K562 (cell line): ENCODE data around the gene PPP6R3. TPM values are rescaled to one million over a fixed set of nuclear protein-coding genes. Genes with fewer than 3 reads are reported as not detected.

Experiments
- ATAC-seq: fragments of 200-7000 bp; cut with Tn5 transposase; 3 replicates; pipeline ENCODE4 v1.9.1; 2020; ENCODE audit warnings: moderate library complexity
- BruUV-seq: library from RNA; stranded (reverse); fragments of 400-500 nt; replicated peaks from 2 replicates; lab custom pipeline; 2021; lab: Mats Ljungman, UMichigan
- CTCF ChIA-PET: fragments of 300-600 bp; formaldehyde crosslinking; extraction: SDS; loops from one replicate; lab custom pipeline; 2021; ENCODE audit warnings: low intra/inter-chr PET ratio; lab: Yijun Ruan, JAX
- POLR2A ChIA-PET: fragments of 300-600, 350-650 bp; sonication (Branson Sonifier 250); formaldehyde crosslinking; extraction: SDS; loops from one replicate; lab custom pipeline; 2021; ENCODE audit warnings: antibody characterized with exemption, inconsistent platforms; lab: Yijun Ruan, JAX
- DNase-seq, 4 experiments: peaks; one replicate each; pipeline versions ENCODE4 v3.0.0 to v3.0.0-alpha.2; 2011 to 2018; ENCODE audit warnings: low spot score in 3 of 4, mixed read lengths in 3 of 4; ENCODE audit errors: extremely low read depth in 1 of 4
- FAIRE-seq: peaks from 2 replicates; lab custom pipeline; 2011; peaks lifted over from hg19 to GRCh38; lab: Jason Lieb, UNC
- H2AFZ ChIP-seq: 2 replicates; pipeline ENCODE4 v1.6.0; 2011; ENCODE audit warnings: low read depth, low read length, control low read depth, inconsistent platforms
- H3K27ac ChIP-seq: fragments of 200-600 bp; 3 replicates; pipeline ENCODE4 v1.8.0; 2011; ENCODE audit warnings: low read depth, mild to moderate bottlenecking, control low read depth, inconsistent platforms, low read length, moderate library complexity, mixed read lengths; ENCODE audit errors: extremely low read depth
- H3K27me3 ChIP-seq, 2 experiments: fragments of 300-600 bp in 1 of 2; 2 replicates in 1 of 2; 3 replicates in 1 of 2; pipeline versions ENCODE4 v1.6.0 to v1.8.0; 2011; ENCODE audit warnings: inconsistent platforms in 2 of 2, low read length in 2 of 2, mild to moderate bottlenecking in 1 of 2, mixed read lengths in 1 of 2, moderate library complexity in 1 of 2; ENCODE audit not compliant: control insufficient read depth in 2 of 2, insufficient read depth in 2 of 2
- H3K36me3 ChIP-seq: fragments of 300-600 bp; 3 replicates; pipeline ENCODE4 v1.8.0; 2011; ENCODE audit warnings: mild to moderate bottlenecking, low read length, inconsistent platforms; ENCODE audit not compliant: control insufficient read depth, insufficient read depth
- H3K4me1 ChIP-seq, 2 experiments: fragments of 200-600 bp in 1 of 2; replicated peaks in 1 of 2; 2 replicates in 1 of 2; 3 replicates in 1 of 2; pipeline versions ENCODE4 v1.5.1 to v1.8.0; 2011; ENCODE audit warnings: inconsistent platforms in 2 of 2, low read length in 2 of 2, mild to moderate bottlenecking in 1 of 2, mixed read lengths in 1 of 2, moderate library complexity in 1 of 2; ENCODE audit not compliant: control insufficient read depth in 2 of 2, insufficient read depth in 2 of 2
- H3K4me2 ChIP-seq: 2 replicates; pipeline ENCODE4 v1.6.1; 2011; ENCODE audit warnings: low read length, control low read depth, inconsistent platforms, mixed read lengths; ENCODE audit not compliant: insufficient read depth
- H3K4me3 ChIP-seq: fragments of 200-600 bp; sonication (generic), shearing (Covaris generic); 2 replicates; pipeline ENCODE4 v1.5.1; 2016; ENCODE audit warnings: control low read depth, inconsistent platforms
- H3K79me2 ChIP-seq: fragments of 200-600 bp; 3 replicates; pipeline ENCODE4 v1.8.0; 2011; ENCODE audit warnings: low read length, inconsistent platforms; ENCODE audit not compliant: control insufficient read depth, insufficient read depth
- H3K9ac ChIP-seq, 2 experiments: 2 replicates each; pipeline versions ENCODE4 v1.6.0 to v1.6.1; 2011; ENCODE audit warnings: low read depth in 2 of 2, low read length in 2 of 2, control low read depth in 1 of 2, inconsistent platforms in 1 of 2, mild to moderate bottlenecking in 1 of 2, mixed read lengths in 1 of 2; ENCODE audit not compliant: insufficient read depth in 1 of 2
- H3K9me1 ChIP-seq: one replicate; pipeline ENCODE4 v1.6.0; 2011; ENCODE audit warnings: inconsistent platforms, mild to moderate bottlenecking, low read length, moderate library complexity; ENCODE audit not compliant: control insufficient read depth, insufficient read depth
- H3K9me3 ChIP-seq: replicated peaks from 2 replicates; pipeline ENCODE4 v1.5.1; 2011; ENCODE audit warnings: low read depth, low read length, inconsistent platforms; ENCODE audit not compliant: control insufficient read depth, insufficient read depth
- H4K20me1 ChIP-seq: replicated peaks from 2 replicates; pipeline ENCODE4 v1.6.1; 2011; ENCODE audit warnings: low read length, inconsistent platforms, mixed read lengths; ENCODE audit not compliant: control insufficient read depth, insufficient read depth
- NCOR1 ChIP-seq: fragments of 450-650 bp; IDR thresholded peaks from 2 replicates; pipeline ENCODE4 v1.6.1; 2016; ENCODE audit warnings: mild to moderate bottlenecking, moderate library complexity
- PHB ChIP-seq: fragments of 250-450 bp; sonication (Bioruptor Pico); IDR thresholded peaks from 2 replicates; pipeline ENCODE4 v1.5.0; 2021
- POLR2AphosphoS2 ChIP-seq: IDR thresholded peaks from 2 replicates; pipeline ENCODE4 v1.6.1; 2012; ENCODE audit warnings: low read length, improper control_type of control experiment
- SLC30A9 ChIP-seq: fragments of 250-450 bp; sonication (Bioruptor Pico); IDR thresholded peaks from 2 replicates; pipeline ENCODE4 v1.8.0; 2022; ENCODE audit warnings: mild to moderate bottlenecking, moderate library complexity
- ZNF57 ChIP-seq: fragments of 450-650 bp; formaldehyde crosslinking; IDR thresholded peaks from 2 replicates; pipeline ENCODE4 v1.4.0; 2020; ENCODE audit warnings: mild to moderate bottlenecking, moderate library complexity
- ZNF699 ChIP-seq: fragments of 250-450 bp; sonication (Bioruptor Pico); IDR thresholded peaks from 2 replicates; pipeline ENCODE4 v1.8.0; 2021; ENCODE audit warnings: mild to moderate bottlenecking, moderate library complexity; ENCODE audit not compliant: insufficient replicate concordance
- WGBS: fragments of 100-300 bp; shearing (Covaris generic); methylation state at CpG from one replicate; pipeline ENCODE4 v1.1.6; 2016; ENCODE audit warnings: low coverage, mixed read lengths; ENCODE audit not compliant: insufficient coverage; ENCODE audit errors: missing lambda C conversion rate; 5-methylcytosine and 5-hydroxymethylcytosine counted together
- in situ Hi-C: fragments of 300-500 bp; cut with MboI; formaldehyde crosslinking; loops from 4 replicates; pipeline ENCODE4 v1.15.0; 2018; ENCODE audit warnings: inconsistent platforms, mixed read lengths
- intact Hi-C: fragments of 100-400 bp; cut with micrococcal nuclease; formaldehyde crosslinking; loops from 2 replicates; pipeline ENCODE4 v1.14.2; 2022
- polyA plus RNA-seq, 8 experiments: library from polyadenylated mRNA; depleted of rRNA in 4 of 8; stranded (reverse) in 5 of 8; unstranded in 3 of 8; fragments of >200 nt; fragmentation: Nextera tagmentation in 2 of 8; fragmentation: Illumina TruSeq in 1 of 8; extraction: Ambion mirVana in 2 of 8; extraction: Trizol in 1 of 8; gene quantifications; 2 replicates each; pipeline versions ENCODE4 v1.2.1 to v1.2.3, GENCODE V29; 2011 to 2014; ENCODE audit warnings: inconsistent platforms in 1 of 8, missing spikeins in 1 of 8
- total RNA-seq, 7 experiments: library from RNA; depleted of rRNA in 6 of 7; stranded (reverse); fragments of >200 nt in 6 of 7; fragmentation: Illumina TruSeq in 2 of 7; extraction: Trizol in 2 of 7; gene quantifications; 2 replicates each; pipeline versions ENCODE4 v1.2.1 to v1.2.3, GENCODE V29; 2011 to 2021; ENCODE audit warnings: low replicate concordance in 1 of 7
- TF ChIP-seq, protein P1 (sequence below): sonication (generic); formaldehyde crosslinking; IDR thresholded peaks from 2 replicates; pipeline ENCODE4 v1.8.1; 2023; ENCODE audit warnings: mild to moderate bottlenecking, missing genetic modification reagents
- TF ChIP-seq, protein P2 (sequence below), 2 experiments: fragments of 250-450 bp in 1 of 2; fragments of 450-650 bp in 1 of 2; sonication (Bioruptor Pico) in 1 of 2; IDR thresholded peaks; 2 replicates each; pipeline versions ENCODE4 v1.6.1 to v1.8.0; 2016 to 2021; ENCODE audit warnings: mild to moderate bottlenecking in 2 of 2, moderate library complexity in 2 of 2, missing compliant biosample characterization in 1 of 2, missing genetic modification characterization in 1 of 2
- TF ChIP-seq, protein P3 (sequence below): sonication (generic); formaldehyde crosslinking; IDR thresholded peaks from 2 replicates; pipeline ENCODE4 v1.8.1; 2022; ENCODE audit warnings: missing genetic modification reagents

The PPP6R3 gene
- total and polyA plus RNA-seq, 9 of the 15 experiments (the other 6 are each of a cell fraction or from before 2014, with no cell fraction given): 20.3 to 117 (median 80.6) TPM

DNA sequence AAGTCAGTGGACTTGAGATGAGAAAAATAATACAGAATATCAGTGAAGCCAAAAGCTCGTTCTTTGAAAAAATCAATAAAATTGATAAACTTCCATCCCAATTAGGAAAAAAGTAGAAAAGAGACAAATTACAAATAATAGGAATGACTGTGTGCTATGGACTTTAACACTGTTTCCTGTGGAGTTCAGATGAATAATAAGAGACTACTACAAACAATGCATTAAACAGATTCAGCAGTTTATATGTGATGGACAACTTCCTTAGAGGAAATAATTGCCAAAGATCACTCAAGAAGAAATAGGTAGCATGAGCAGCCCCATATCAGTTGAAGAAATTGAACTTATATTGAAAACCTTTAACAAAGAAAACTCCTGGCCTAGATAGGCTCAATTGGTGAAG, 99.7 kb downstream of the PPP6R3 start (continued):
- TF ChIP-seq, protein P1, sequence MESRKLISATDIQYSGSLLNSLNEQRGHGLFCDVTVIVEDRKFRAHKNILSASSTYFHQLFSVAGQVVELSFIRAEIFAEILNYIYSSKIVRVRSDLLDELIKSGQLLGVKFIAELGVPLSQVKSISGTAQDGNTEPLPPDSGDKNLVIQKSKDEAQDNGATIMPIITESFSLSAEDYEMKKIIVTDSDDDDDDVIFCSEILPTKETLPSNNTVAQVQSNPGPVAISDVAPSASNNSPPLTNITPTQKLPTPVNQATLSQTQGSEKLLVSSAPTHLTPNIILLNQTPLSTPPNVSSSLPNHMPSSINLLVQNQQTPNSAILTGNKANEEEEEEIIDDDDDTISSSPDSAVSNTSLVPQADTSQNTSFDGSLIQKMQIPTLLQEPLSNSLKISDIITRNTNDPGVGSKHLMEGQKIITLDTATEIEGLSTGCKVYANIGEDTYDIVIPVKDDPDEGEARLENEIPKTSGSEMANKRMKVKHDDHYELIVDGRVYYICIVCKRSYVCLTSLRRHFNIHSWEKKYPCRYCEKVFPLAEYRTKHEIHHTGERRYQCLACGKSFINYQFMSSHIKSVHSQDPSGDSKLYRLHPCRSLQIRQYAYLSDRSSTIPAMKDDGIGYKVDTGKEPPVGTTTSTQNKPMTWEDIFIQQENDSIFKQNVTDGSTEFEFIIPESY: no peak
- TF ChIP-seq, protein P2, sequence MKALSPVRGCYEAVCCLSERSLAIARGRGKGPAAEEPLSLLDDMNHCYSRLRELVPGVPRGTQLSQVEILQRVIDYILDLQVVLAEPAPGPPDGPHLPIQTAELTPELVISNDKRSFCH (CRISPR knock-in tag; IDR thresholded peaks at IDR 0.05): no peak
- TF ChIP-seq, protein P2 (tag; IDR thresholded peaks at IDR 0.05): no peak

DNA sequence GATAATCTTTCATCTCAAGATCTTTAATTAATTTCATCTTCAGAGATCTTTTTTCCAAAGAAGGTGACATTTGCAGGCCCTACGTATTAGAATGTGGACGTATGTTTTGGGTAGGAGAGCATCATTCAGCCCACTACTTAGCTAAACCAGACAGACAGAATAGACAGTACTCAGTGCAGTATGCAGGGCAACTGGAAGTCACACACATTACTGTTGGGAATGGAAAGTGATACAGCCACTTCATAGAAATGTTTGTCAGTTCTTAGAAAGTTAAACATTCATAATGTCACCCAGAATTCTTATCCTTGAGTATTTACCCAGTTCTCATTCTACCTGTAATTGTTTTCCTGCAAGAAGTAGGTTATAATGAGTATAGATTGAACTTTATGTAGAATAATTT, 102.9 kb downstream of the PPP6R3 start:
- ChIA-PET POLR2A (interaction anchor here (0.7 kb wide), 1 partner anchor 10 kb away, joined by 3 read pairs; no protein-coding TSS in a partner anchor), CTCF (no interaction called here)
- DNase-seq: no peak
- peaks cover 91% of the 10 kb centered on the region for H3K36me3 ChIP-seq
- H2AFZ ChIP-seq: no peak overlapping the region
- H3K79me2 ChIP-seq: no peaks in the 10 kb centered on the region
- H3K4me3 ChIP-seq: no peak overlapping the region
- no peak for ATAC-seq
- in situ Hi-C loops (no loop called here), intact Hi-C loops (no loop called here)
- no peaks in the 10 kb centered on the region for H3K27me3 ChIP-seq
- no TSS peak for BruUV-seq
- no peaks in the 10 kb centered on the region for H3K4me1 ChIP-seq
- no peak overlapping the region for H3K27ac ChIP-seq
- H3K4me2 ChIP-seq: no peak overlapping the region
- no peaks in the 10 kb centered on the region for H3K9me1 ChIP-seq
- no peak overlapping the region for H3K9ac ChIP-seq
- 97% methylated on average over 2 of the region's 2 CpGs for WGBS
- no peak for FAIRE-seq
- no peaks in the 10 kb centered on the region for H4K20me1 ChIP-seq
- no peak for TF ChIP-seq ZNF699
- TF ChIP-seq SLC30A9: no peak
- TF ChIP-seq ZNF57: no peak
- no peak for TF ChIP-seq PHB (CRISPR knock-in tag)
- TF ChIP-seq, protein P3, sequence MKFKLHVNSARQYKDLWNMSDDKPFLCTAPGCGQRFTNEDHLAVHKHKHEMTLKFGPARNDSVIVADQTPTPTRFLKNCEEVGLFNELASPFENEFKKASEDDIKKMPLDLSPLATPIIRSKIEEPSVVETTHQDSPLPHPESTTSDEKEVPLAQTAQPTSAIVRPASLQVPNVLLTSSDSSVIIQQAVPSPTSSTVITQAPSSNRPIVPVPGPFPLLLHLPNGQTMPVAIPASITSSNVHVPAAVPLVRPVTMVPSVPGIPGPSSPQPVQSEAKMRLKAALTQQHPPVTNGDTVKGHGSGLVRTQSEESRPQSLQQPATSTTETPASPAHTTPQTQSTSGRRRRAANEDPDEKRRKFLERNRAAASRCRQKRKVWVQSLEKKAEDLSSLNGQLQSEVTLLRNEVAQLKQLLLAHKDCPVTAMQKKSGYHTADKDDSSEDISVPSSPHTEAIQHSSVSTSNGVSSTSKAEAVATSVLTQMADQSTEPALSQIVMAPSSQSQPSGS (CRISPR knock-in tag): no peak
- no peak for TF ChIP-seq POLR2AphosphoS2
- no peak for TF ChIP-seq NCOR1
- no peaks in the 10 kb centered on the region for H3K9me3 ChIP-seq
